Fibroblast of mammary gland (primary cell): ENCODE measurements around the gene PTK6.

ENCODE experiments used
- DNase-seq: peaks from one replicate; pipeline ENCODE4 v3.0.0-alpha.2; 2010; ENCODE audit warnings: low read depth
- H3K4me3 ChIP-seq: 2 replicates; pipeline ENCODE4 v1.5.1; 2011; ENCODE audit warnings: low read depth, mild to moderate bottlenecking, low read length, moderate library complexity; ENCODE audit not compliant: control insufficient read depth
- TF ChIP-seq, protein P1 (sequence below): conservative IDR thresholded peaks from 2 replicates; pipeline ENCODE4 v1.5.1; 2011; ENCODE audit warnings: low read depth, low read length, inconsistent platforms; ENCODE audit not compliant: control insufficient read depth, insufficient read depth

The PTK6 gene

DNA sequence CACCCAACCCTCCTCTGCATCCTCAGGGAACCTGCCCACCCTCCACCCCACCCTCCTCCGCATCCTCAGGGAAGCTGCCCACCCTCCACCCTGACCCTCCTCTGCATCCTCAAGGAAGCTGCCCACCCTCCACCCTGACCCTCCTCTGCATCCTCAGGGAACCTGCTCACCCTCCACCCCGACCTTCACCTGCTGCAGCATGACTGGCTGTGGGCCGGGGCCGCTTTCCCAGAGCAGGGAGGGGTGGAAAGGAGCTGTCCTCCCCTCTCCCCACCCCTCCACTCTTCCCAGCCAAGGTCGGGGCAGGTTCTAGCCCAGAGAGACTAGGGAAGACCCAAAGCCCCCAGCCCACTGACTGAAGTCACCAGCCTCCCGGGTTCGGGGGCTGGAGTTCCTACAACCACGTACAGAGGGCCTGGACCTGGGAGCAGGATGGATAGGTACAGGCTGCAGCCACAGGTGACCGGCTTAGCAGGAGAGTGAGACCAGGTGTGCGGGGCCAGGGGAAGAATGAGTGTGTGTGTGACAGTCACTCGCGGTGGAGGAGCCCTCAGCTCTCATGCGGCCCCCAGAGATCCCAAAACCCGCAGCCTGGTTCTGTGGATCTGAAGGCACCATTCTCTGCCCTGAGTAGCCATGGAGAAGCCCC, 49.9 kb downstream of the PTK6 start:
- DNase-seq: no peak
- TF ChIP-seq, protein P1, sequence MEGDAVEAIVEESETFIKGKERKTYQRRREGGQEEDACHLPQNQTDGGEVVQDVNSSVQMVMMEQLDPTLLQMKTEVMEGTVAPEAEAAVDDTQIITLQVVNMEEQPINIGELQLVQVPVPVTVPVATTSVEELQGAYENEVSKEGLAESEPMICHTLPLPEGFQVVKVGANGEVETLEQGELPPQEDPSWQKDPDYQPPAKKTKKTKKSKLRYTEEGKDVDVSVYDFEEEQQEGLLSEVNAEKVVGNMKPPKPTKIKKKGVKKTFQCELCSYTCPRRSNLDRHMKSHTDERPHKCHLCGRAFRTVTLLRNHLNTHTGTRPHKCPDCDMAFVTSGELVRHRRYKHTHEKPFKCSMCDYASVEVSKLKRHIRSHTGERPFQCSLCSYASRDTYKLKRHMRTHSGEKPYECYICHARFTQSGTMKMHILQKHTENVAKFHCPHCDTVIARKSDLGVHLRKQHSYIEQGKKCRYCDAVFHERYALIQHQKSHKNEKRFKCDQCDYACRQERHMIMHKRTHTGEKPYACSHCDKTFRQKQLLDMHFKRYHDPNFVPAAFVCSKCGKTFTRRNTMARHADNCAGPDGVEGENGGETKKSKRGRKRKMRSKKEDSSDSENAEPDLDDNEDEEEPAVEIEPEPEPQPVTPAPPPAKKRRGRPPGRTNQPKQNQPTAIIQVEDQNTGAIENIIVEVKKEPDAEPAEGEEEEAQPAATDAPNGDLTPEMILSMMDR: no peak
- no peak overlapping the region for H3K4me3 ChIP-seq

DNA sequence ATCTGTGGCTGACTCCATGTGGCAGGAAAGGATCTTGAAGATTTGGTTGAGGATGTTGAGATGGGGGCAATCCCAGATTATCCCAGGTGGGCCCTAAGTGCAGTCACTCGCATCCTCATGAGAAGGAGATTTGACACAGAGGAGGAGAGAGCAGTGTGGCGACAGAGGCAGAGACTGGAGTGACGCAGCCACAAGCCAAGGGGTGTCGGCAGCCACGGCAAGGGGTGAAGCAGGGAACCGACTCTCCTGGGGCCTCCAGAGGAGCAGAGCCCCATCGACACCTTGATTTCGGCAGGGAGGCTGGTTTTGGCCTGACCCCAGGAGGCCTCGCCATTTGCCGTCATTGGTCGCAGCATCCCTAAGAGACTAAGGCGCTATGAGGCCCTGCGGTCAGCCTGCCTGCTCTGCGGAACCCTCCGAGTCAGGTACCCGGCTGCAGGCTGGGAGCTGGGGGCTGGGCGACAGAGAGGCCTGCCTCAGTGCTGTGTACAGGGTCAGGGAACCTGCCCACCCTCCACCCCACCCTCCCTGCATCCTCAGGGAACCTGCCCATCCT, 50.8 kb downstream of the PTK6 start:
- TF ChIP-seq, protein P1: no peak
- no peak overlapping the region for H3K4me3 ChIP-seq
- DNase-seq: no peak

DNA sequence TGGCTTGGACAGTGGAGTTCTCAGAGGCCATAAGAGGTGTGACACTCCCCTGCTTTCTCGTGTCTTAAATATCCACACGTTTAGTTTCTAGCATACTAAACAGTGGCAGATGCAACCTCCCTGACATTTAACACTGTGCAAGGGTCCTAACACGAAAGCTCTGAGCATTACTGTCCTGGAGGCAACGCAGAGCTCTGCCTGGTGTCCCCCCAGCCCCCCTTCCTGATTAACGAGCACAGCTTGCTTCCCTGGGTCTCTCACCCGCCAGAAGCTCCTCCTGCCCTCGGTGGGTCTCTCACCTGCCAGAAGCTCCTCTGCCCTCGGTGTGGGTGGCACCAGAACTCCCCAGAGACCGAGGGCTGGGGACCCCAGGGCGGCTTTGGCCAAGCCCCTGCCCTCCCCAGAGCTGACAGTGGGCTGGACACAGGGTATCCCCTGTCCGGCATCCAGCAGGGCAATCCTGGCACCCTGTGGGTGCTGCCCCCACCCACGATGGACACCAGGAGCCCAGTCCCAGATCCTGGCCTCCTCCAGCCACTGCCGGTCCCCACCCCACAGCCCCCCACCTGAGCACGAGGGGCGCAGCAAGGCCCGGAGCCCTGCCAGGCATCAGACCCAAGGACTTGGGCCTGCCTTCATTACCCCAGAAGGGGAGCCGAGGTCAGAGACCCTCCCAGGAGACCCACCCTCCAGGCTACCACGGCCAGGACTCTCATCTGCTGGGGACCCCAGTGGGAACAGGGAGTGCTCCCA, 52.3 kb downstream of the PTK6 start:
- no peak for DNase-seq
- TF ChIP-seq, protein P1: no peak
- H3K4me3 ChIP-seq: no peak overlapping the region

DNA sequence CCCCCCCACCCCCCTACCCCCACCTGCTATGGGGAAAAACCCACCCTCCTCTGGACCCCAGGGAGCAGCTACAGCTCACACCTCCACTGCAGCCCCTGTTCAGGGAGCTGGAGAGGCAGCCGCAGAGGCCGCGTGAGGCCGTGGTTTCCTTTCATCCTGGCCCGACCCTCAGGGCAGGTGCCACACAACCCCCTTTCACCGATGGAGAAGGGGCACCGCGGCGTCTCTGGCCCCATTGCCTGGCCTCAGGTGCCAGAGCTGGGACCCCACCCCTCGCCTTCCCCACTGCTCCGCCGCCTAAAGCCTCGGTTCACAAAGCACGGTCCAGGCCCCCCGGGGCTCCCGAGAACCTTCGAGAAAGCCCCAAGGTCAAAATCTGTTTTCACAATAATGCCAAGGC, 52.9 kb downstream of the PTK6 start:
- no peak overlapping the region for H3K4me3 ChIP-seq
- no peak for DNase-seq
- TF ChIP-seq, protein P1: no peak

DNA sequence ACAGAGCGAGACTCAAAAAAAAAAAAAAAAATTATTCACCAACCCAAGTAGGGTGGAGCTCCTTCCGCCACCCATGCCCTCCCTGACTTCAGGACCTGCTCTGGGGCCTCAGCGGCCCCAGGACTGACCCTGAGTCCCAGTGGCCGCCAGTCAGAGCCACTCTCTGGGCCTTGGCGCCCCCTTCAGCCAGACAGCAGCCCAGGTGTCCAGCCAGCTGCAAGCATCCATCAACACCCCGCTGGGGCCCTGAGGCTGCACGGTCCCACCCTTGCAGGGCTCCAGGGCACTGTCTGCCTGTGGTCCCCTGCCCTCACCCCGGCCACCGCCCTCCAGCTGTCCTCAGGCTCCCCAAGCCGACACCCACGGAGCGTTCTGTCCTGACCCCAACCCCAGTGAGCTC, 53.3 kb downstream of the PTK6 start:
- no peak overlapping the region for H3K4me3 ChIP-seq
- TF ChIP-seq, protein P1: no peak
- DNase-seq: no peak

DNA sequence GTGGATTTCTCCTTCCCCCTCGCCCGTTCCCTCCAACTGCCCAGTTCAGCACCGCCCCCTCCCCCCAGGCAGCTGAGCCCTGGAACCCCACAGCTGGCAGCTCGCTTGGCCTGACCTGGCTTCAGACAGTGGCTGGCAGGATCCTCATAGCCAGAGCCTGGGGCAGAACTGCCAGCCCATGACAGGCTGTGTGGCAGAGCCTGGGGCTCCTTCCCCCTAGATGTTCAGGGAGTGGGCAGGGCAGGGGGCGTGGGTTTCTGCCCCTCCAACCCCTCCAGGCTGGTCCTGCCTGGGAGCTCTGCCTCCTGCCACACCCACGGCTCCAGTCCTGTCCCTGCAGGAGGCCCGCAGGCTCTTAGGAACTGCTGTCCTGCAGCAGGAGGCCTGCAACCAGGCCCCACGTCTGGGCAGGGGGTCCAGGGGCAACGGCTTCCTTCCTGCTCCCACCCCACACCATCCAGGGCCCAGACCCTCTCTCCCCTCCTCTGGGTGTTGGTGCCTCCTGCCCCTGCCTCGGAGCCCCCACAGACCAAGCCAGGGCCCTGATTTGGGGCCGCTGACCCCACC, 55.1 kb downstream of the PTK6 start:
- DNase-seq: no peak
- TF ChIP-seq, protein P1: no peak
- H3K4me3 ChIP-seq: no peak overlapping the region
